CD1c-positive myeloid dendritic cell (primary cell): ENCODE data around the gene UCP2.
"Not testable (repeated sequence)": the region's sequence is repeated elsewhere in the genome, so short reads cannot be mapped to it uniquely, and the experiment has no call there.

ENCODE experiments used
- DNase-seq: peaks from one replicate; pipeline ENCODE4 v3.0.0-alpha.2; 2016; ENCODE audit errors: extremely low spot score

Gene UCP2

DNA sequence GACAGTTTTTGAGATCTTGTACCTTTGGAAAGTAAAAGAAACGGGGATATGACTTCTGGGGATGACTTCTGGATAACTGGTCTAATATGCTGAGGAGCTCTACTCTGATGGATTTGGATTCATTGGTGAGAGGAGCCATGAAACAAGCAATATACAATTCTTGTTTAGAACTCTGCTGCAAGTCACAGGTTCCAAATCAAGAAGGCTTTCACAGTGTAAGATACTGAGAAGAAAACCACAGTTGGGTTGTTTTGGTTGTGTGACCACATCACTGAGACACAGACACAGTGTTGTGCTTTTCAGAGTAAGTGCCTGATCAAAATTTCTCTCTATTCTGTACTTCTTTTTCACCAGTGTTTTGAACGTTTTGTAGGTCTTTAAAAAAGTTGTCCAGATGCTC, 13.1 kb upstream of the UCP2 start:
- DNase-seq = peak; percentile 37

GRCh38 chr11:73995247-73995646, 12.6 kb upstream of the UCP2 start:
- DNase-seq = peak; percentile 87

DNA sequence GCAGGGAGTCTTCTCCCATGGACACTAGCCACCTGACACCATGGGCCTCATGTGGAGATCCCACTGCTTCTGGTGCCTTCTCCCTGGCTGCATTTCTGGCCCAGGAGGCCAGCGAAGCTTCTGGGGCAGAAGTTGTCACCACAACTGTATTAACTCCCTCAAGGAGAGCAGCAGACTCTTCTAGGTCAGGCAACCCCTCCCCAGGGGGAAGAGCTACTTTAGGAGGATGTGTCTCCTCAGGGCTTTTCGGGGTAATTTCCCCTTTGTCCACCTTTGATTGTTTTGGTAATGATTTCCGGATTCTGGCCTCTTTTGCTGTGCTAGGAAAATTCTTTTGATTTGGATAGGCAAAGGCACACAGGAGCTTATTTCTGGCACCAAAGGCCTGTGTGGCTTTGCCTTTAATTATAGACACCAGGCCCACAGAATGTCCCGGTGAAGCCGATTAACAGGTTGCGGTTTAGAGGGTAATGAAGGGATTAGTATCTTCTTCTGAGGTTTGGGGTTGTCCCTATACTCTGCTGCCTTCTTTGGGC, 8.9 kb upstream of the UCP2 start:
- no peak for DNase-seq

DNA sequence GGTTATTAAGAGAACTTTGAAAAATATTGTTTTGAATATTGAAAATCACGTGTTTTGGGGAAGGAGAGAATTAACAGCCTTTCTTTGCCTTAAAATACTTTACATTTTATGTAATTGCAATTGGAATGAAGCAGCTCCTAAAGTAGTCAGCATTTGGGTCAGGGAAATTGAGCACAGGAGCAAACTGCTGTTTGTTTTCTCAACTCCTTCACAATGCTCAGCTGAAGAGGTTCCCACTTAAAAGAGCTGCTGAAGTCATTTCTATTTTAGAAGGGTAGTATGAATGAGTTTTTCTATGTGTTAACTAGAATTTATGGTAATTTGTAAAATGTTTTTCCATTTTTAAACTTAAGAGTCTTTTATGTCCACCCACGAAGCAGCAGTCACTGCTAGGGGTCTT, 8.1 kb upstream of the UCP2 start:
- no peak for DNase-seq

DNA sequence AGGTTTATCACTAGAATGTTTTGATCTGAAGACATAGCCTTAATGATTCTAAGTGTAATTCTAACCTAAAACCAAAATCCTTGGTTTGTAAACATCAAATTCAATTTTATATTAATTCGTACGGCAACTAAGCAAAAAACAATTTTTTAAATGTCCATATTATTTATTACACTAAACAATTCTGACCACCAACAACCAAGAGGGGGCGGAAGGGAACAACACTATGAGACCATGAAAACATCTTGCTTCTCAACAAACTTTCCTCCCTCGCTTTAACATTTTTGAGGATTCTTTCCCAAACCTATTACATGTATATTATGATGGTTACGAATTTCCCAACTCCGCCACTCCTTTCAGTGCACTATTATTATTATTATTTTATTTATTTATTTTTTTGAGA, 6.5 kb upstream of the UCP2 start:
- DNase-seq = no peak

DNA sequence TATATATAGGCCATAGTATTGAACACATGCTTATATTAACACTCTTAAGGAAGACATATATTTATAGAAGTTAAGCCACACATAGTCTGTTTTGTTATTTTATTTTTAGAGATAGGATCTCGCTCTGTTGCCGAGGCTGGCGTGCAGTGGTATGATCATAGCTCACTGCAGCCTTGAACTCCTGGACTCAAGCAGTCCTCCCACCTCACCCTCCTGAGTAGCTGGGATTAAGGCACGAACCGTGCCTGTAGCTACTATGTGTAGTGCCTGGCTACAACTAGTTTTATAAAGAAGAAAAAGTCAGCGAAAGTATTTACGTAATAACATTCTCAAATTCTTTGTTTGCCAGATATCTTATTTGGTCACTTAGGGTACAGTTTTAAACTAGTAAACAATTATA, 5.6 kb upstream of the UCP2 start:
- no peak for DNase-seq

- not testable (repeated sequence) for DNase-seq
These were observed 3.0 kb upstream of the UCP2 start for GRCh38 chr11:73985661-73986060.

DNA sequence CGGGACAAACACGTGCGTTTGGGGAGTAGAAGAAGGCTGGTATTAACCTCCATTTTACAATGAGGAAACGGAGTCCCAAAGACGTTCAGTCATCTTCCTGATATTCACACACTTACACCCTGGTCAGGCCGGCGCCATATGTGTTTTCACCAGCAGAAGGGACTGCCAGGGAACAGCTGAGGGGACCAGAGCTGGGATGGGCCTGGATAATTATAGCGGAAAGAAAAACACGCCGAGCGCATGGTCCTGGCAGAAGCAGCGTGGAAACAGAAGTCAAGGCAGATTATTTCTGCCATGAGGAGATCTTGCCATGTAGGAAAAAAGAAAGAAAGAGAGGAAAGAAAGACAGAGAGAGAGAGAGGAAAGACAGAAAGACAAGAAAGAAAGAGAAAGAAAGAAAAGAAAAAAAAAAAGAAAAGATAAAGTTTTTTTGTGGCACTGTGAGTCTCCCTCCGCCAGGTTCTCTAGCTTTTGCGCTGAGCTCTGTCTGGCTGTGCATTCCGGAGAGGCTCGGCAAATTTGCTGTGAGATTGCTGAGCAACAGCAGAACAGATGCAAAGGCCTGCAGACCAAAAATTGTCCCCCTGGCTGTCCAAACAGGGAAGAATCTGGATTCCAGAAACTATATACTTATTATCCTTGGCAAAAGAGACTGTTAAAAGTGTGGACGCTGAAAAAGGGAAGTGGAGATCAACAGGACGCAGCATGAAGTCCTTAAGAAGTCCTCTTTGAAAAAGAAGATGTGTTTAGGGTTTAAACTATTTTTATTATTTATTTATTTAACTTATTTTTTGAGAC, 1.3 kb upstream of the UCP2 start:
- peak; percentile 53 for DNase-seq

- peak; percentile 98 for DNase-seq
These were observed 522 bp upstream of the UCP2 start for GRCh38 chr11:73982990-73983740.

DNA sequence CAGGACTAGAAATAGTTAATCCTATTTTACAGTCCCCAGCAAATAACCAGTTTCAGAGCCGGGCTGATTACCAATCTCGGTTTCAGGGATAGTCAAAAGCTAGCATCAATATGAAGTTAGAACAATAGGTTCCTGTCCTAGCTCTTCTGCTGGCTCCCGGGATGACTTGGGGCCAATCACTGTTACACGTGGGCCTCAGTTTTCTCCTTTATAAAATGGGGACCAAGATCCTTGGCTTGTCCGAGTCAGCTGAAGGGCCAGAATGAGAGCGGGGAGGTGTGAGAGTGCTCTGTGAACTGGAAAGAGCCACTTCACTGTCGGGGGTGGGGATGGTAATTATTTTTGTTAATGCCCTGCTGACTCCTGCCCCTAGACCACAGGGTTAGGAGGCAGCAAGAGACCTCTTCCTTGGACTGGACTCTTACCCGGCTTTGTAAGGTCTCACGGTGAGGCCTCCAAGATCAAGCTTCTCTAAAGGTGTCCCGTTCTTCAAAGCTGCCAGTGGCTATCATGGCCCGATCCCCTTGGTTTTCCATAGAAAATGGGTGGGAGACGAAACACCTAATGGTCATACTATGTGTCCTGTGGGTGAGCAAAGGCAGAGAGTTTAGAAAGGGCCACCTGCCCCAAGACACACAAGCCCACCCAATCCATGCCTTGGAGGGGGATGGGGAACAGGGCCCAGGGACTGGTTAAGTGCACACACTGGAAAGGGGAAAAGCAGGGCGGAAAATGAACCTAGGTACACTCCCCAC, 1.4 kb downstream of the UCP2 start:
- DNase-seq = no peak

- peak; percentile 82 for DNase-seq
These were observed 2.4 kb downstream of the UCP2 start for GRCh38 chr11:73980001-73980961.

DNA sequence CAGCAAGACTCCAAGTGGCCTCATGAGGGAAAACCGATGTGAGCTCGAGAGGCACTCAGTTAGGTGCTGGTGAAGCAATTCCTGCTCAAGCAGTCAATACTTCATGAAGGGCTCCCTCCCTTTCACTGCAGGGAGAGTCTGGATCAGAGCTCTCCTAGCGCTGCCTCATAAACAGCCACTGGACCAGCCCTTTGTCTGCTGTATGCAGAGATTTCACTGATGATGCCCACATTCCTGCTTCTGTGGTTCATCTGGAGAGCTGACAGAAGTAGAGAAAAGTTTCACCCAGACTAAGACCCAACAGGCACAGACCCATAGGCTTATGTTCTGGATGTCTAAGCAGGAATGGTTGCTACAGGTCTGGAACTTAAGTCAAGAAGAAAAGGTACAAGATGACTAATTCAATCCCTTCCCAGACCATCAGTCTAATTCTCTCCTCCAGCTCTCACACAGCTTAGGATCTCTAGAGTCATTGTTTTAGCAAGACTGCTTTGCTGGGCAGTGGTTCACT, 4.0 kb downstream of the UCP2 start:
- DNase-seq = no peak

DNA sequence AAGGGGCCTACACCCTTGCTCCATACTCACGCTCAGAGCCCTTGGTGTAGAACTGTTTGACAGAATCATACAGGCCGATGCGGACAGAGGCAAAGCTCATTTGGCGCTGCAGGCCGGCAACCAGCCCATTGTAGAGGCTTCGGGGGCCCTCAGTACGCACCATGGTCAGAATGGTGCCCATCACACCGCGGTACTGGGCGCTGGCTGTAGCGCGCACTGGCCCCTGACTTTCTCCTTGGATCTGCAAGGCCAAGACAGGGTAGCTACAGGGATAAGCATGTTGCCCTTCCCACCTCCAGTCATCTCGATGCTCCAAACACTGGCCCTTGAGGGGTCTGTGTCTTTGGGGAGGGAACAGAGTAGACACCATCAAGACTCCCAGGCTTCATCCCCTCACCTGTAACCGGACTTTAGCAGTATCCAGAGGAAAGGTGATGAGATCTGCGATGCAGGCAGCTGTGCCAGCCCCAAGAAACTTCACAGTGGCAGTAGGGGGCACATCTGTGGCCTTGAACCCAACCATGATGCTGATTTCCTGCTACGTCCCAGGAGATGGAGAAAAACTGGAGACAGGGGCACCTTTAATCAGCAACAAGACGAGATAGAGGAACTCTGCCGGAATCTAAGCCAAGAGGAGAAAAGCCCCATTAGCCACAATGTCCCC, 4.7 kb downstream of the UCP2 start:
- DNase-seq = no peak

- no peak for DNase-seq
These were observed 6.0 kb downstream of the UCP2 start for GRCh38 chr11:73976451-73977151.

- no peak for DNase-seq
These were observed 7.2 kb downstream of the UCP2 start for GRCh38 chr11:73975479-73975757.

GRCh38 chr11:73974604-73975478, 7.8 kb downstream of the UCP2 start:
- DNase-seq = no peak

GRCh38 chr11:73972620-73973449, 9.8 kb downstream of the UCP2 start:
- DNase-seq = no peak

- no peak for DNase-seq
These were observed 10.5 kb downstream of the UCP2 start for GRCh38 chr11:73972187-73972586.
